H9 (cell line): ENCODE results near the gene SH2D6. TPM values are rescaled to one million over a fixed set of nuclear protein-coding genes. Genes with fewer than 3 reads are reported as not detected.

Source experiments
- DNase-seq: peaks from one replicate; pipeline ENCODE4 v3.0.0-alpha.2; 2017
- H2AFZ ChIP-seq: one replicate; pipeline ENCODE4 v1.6.1; 2013; ENCODE audit warnings: mild to moderate bottlenecking, low read length, control low read depth, moderate library complexity
- H2AK5ac ChIP-seq: 2 replicates; pipeline ENCODE4 v1.6.1; 2013; ENCODE audit warnings: low read length, control low read depth, mixed read lengths; ENCODE audit not compliant: insufficient read length
- H2BK120ac ChIP-seq: one replicate; pipeline ENCODE4 v1.6.1; 2013; ENCODE audit warnings: low read depth, mild to moderate bottlenecking, low read length, control low read depth, inconsistent platforms; ENCODE audit not compliant: poor library complexity, severe bottlenecking
- H2BK12ac ChIP-seq: 2 replicates; pipeline ENCODE4 v1.6.1; 2013; ENCODE audit warnings: low read length, control low read depth, mixed read lengths, low read depth; ENCODE audit not compliant: insufficient read length
- H2BK15ac ChIP-seq: 2 replicates; pipeline ENCODE4 v1.6.1; 2013; ENCODE audit warnings: low read depth, low read length, control low read depth
- H2BK20ac ChIP-seq: one replicate; pipeline ENCODE4 v1.6.1; 2013; ENCODE audit warnings: low read depth, mild to moderate bottlenecking, low read length, control low read depth, inconsistent platforms; ENCODE audit not compliant: poor library complexity, severe bottlenecking
- H2BK5ac ChIP-seq: 2 replicates; pipeline ENCODE4 v1.6.1; 2013; ENCODE audit warnings: low read length, control low read depth, mixed read lengths; ENCODE audit not compliant: insufficient read length
- H3K14ac ChIP-seq: 2 replicates; pipeline ENCODE4 v1.6.1; 2013; ENCODE audit warnings: low read length, control low read depth; ENCODE audit not compliant: insufficient read depth
- H3K18ac ChIP-seq: 2 replicates; pipeline ENCODE4 v1.6.1; 2013; ENCODE audit warnings: low read depth, mild to moderate bottlenecking, mixed read lengths, low read length, control low read depth; ENCODE audit not compliant: insufficient read length
- H3K23ac ChIP-seq: 2 replicates; pipeline ENCODE4 v1.6.1; 2013; ENCODE audit warnings: low read length, control low read depth, mixed read lengths, low read depth; ENCODE audit not compliant: insufficient read length
- H3K23me2 ChIP-seq: 2 replicates; pipeline ENCODE4 v1.6.1; 2013; ENCODE audit warnings: low read depth, mild to moderate bottlenecking, mixed read lengths, low read length, control low read depth; ENCODE audit not compliant: insufficient read length, poor library complexity, severe bottlenecking
- H3K27ac ChIP-seq: 2 replicates; pipeline ENCODE4 v1.5.1; 2013; ENCODE audit warnings: low read length, control low read depth, mixed read lengths, low read depth; ENCODE audit not compliant: insufficient read length
- H3K27me3 ChIP-seq: 2 replicates; pipeline ENCODE4 v1.6.1; 2013; ENCODE audit warnings: low read length, control low read depth, inconsistent platforms; ENCODE audit not compliant: insufficient read depth
- H3K4ac ChIP-seq: 2 replicates; pipeline ENCODE4 v1.6.1; 2013; ENCODE audit warnings: low read depth, mild to moderate bottlenecking, control low read depth, inconsistent platforms, low read length, moderate library complexity
- H3K4me1 ChIP-seq: 2 replicates; pipeline ENCODE4 v1.6.1; 2013; ENCODE audit warnings: low read length, control low read depth, inconsistent platforms; ENCODE audit not compliant: insufficient read depth
- H3K4me2 ChIP-seq: 2 replicates; pipeline ENCODE4 v1.6.1; 2013; ENCODE audit warnings: low read length, control low read depth, mixed read lengths; ENCODE audit not compliant: insufficient read length, insufficient read depth
- H3K56ac ChIP-seq: 2 replicates; pipeline ENCODE4 v1.6.1; 2013; ENCODE audit warnings: low read depth, mild to moderate bottlenecking, mixed read lengths, low read length, control low read depth; ENCODE audit not compliant: insufficient read length
- H3K79me1 ChIP-seq: 2 replicates; pipeline ENCODE4 v1.6.1; 2013; ENCODE audit warnings: low read depth, mild to moderate bottlenecking, moderate library complexity, low read length, control low read depth, inconsistent platforms; ENCODE audit not compliant: insufficient read depth, poor library complexity, severe bottlenecking
- H3K79me2 ChIP-seq: 2 replicates; pipeline ENCODE4 v1.6.1; 2013; ENCODE audit warnings: low read length, control low read depth, inconsistent platforms; ENCODE audit not compliant: insufficient read depth
- H3K9ac ChIP-seq: 2 replicates; pipeline ENCODE4 v1.6.1; 2013; ENCODE audit warnings: low read length, control low read depth, mixed read lengths; ENCODE audit not compliant: insufficient read length; ENCODE audit errors: extremely low read depth
- H3K9me3 ChIP-seq: one replicate; pipeline ENCODE4 v1.6.1; 2013; ENCODE audit warnings: low read depth, low read length, inconsistent platforms; ENCODE audit not compliant: control insufficient read depth
- H3T11ph ChIP-seq: one replicate; pipeline ENCODE4 v1.6.1; 2013; ENCODE audit warnings: mild to moderate bottlenecking, low read length, control low read depth, inconsistent platforms
- H4K20me1 ChIP-seq: one replicate; pipeline ENCODE4 v1.6.1; 2013; ENCODE audit not compliant: control insufficient read depth, insufficient read length, insufficient read depth
- H4K5ac ChIP-seq: 2 replicates; pipeline ENCODE4 v1.6.1; 2013; ENCODE audit warnings: low read depth, mild to moderate bottlenecking, mixed read lengths, low read length, control low read depth; ENCODE audit not compliant: insufficient read length
- H4K8ac ChIP-seq: replicated peaks from 2 replicates; pipeline ENCODE4 v1.6.1; 2013; ENCODE audit warnings: low read length, control low read depth, mixed read lengths, low read depth; ENCODE audit not compliant: insufficient read length
- H4K91ac ChIP-seq: 2 replicates; pipeline ENCODE4 v1.6.1; 2013; ENCODE audit warnings: low read depth, mild to moderate bottlenecking, moderate library complexity, mixed read lengths, low read length, control low read depth; ENCODE audit not compliant: insufficient read length
- H3K27ac Mint-ChIP-seq, 3 experiments: 2 replicates in 2 of 3; 3 replicates in 1 of 3; pipeline ENCODE4 v1.8.0; 2020 to 2021; ENCODE audit warnings: mixed read lengths in 3 of 3, mild to moderate bottlenecking in 1 of 3, moderate library complexity in 1 of 3
- H3K27me3 Mint-ChIP-seq: 2 replicates; pipeline ENCODE4 v1.8.0; 2021; ENCODE audit warnings: low read depth, mild to moderate bottlenecking, moderate library complexity, mixed read lengths
- H3K36me3 Mint-ChIP-seq, 3 experiments: 2 replicates in 2 of 3; 3 replicates in 1 of 3; pipeline ENCODE4 v1.8.0; 2020 to 2021; ENCODE audit warnings: low read depth in 3 of 3, mixed read lengths in 3 of 3; ENCODE audit not compliant: insufficient read depth in 1 of 3
- H3K4me1 Mint-ChIP-seq, 2 experiments: 2 replicates each; pipeline ENCODE4 v1.8.0; 2020; ENCODE audit warnings: mixed read lengths in 2 of 2
- H3K4me3 Mint-ChIP-seq, 2 experiments: 2 replicates in 1 of 2; 3 replicates in 1 of 2; pipeline ENCODE4 v1.8.0; 2020 to 2021; ENCODE audit warnings: mild to moderate bottlenecking in 2 of 2, mixed read lengths in 2 of 2, moderate library complexity in 1 of 2
- H3K9me3 Mint-ChIP-seq, 2 experiments: 2 replicates in 1 of 2; 3 replicates in 1 of 2; pipeline ENCODE4 v1.8.0; 2020; ENCODE audit warnings: mild to moderate bottlenecking in 2 of 2, mixed read lengths in 2 of 2, moderate library complexity in 1 of 2
- WGBS: extraction: QIAGEN DNeasy Blood & Tissue Kit; methylation state at CpG from one replicate; pipeline ENCODE4 v1.1.7; 2013; ENCODE audit warnings: missing lambda C conversion rate, low lambda C conversion rate, mixed read lengths; ENCODE audit not compliant: insufficient read length; ENCODE audit errors: extremely low coverage; 5-methylcytosine and 5-hydroxymethylcytosine counted together
- total RNA-seq: library from RNA; stranded (reverse); gene quantifications from 2 replicates; pipeline ENCODE4 v1.2.1, GENCODE V29; 2021
- TF ChIP-seq, protein P1 (sequence below): fragments of 200-600 bp; sonication (generic); conservative IDR thresholded peaks from 3 replicates; pipeline ENCODE4 v1.8.0; 2021; ENCODE audit warnings: antibody characterized with exemption, mild to moderate bottlenecking

The SH2D6 gene
- total RNA-seq, 1 experiment from 2014 or later: 0.61 TPM

DNA sequence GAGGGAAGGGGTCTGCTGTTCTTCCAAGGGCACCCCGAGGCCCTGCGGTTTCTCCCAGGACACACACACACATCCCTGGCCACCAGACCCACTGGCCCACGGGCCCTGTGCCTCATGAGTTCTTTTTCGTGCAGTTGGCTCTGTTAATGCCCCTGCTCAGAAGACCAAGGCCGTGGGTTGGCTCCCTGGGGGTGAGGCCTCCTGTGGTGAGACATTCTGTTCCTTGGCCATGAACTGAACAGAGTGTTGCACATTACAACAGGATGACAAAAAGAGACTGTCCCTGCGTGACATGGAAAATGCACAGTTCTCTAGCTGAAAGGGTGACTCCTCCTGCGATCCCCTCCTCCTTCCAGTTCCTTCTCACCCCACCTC lies 30.7 kb downstream of the SH2D6 start:
- Histone ChIP-seq H2BK20ac (no peak overlapping the region), H3K18ac (no peak overlapping the region), H2AFZ (no peak overlapping the region), H3K27me3 (no peaks in the 10 kb centered on the region), H3K23me2 (no peaks in the 10 kb centered on the region), H4K91ac (no peak overlapping the region), H2BK15ac (no peak overlapping the region), H3K9me3 (no peaks in the 10 kb centered on the region), H3K79me2 (no peaks in the 10 kb centered on the region), H4K5ac (no peak overlapping the region), H2BK5ac (no peak overlapping the region), H3K27ac (no peak overlapping the region), H2AK5ac (no peak overlapping the region), H3T11ph (no peak overlapping the region), H2BK12ac (no peak overlapping the region), H2BK120ac (no peak overlapping the region), H3K4me2 (no peak overlapping the region), H3K56ac (no peak overlapping the region), H3K4me1 (no peaks in the 10 kb centered on the region), H4K20me1 (no peaks in the 10 kb centered on the region), H3K4ac (no peak overlapping the region), H3K79me1 (no peaks in the 10 kb centered on the region), H3K9ac (no peak overlapping the region), H3K23ac (no peak overlapping the region), H4K8ac (no peak overlapping the region), H3K14ac (no peak overlapping the region)
- H3K9me3 Mint-ChIP-seq: no peaks in the 10 kb centered on the region
- H3K4me3 Mint-ChIP-seq: no peak overlapping the region
- no peaks in the 10 kb centered on the region; the same call in 1 of the 2 replicates for H3K27me3 Mint-ChIP-seq
- no peak for DNase-seq
- TF ChIP-seq, protein P1, sequence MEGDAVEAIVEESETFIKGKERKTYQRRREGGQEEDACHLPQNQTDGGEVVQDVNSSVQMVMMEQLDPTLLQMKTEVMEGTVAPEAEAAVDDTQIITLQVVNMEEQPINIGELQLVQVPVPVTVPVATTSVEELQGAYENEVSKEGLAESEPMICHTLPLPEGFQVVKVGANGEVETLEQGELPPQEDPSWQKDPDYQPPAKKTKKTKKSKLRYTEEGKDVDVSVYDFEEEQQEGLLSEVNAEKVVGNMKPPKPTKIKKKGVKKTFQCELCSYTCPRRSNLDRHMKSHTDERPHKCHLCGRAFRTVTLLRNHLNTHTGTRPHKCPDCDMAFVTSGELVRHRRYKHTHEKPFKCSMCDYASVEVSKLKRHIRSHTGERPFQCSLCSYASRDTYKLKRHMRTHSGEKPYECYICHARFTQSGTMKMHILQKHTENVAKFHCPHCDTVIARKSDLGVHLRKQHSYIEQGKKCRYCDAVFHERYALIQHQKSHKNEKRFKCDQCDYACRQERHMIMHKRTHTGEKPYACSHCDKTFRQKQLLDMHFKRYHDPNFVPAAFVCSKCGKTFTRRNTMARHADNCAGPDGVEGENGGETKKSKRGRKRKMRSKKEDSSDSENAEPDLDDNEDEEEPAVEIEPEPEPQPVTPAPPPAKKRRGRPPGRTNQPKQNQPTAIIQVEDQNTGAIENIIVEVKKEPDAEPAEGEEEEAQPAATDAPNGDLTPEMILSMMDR: no peak
- H3K36me3 Mint-ChIP-seq: no peaks in the 10 kb centered on the region
- peak overlapping the region in 1 of 3 experiments; percentile 85; a peak in 1 of 7 replicates for H3K27ac Mint-ChIP-seq
- no CpG with 5 or more reads among the region's 7 CpGs for WGBS
- H3K4me1 Mint-ChIP-seq: peaks cover 0 to 11% of the 10 kb centered on the region in 2 experiments; a peak in 1 of 4 replicates
